Measurements from ENCODE around the gene ANKRD63. TPM values are rescaled to one million over a fixed set of nuclear protein-coding genes. Genes with fewer than 3 reads are reported as not detected.

Gene ANKRD63, protein sequence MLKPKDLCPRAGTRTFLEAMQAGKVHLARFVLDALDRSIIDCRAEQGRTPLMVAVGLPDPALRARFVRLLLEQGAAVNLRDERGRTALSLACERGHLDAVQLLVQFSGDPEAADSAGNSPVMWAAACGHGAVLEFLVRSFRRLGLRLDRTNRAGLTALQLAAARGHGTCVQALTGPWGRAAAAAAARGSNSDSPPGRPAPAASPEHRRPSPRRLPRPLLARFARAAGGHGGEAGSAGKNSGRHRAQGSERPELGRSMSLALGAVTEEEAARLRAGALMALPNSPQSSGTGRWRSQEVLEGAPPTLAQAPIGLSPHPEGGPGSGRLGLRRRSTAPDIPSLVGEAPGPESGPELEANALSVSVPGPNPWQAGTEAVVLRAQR
- total RNA-seq = not detected in 2 replicates

DNA sequence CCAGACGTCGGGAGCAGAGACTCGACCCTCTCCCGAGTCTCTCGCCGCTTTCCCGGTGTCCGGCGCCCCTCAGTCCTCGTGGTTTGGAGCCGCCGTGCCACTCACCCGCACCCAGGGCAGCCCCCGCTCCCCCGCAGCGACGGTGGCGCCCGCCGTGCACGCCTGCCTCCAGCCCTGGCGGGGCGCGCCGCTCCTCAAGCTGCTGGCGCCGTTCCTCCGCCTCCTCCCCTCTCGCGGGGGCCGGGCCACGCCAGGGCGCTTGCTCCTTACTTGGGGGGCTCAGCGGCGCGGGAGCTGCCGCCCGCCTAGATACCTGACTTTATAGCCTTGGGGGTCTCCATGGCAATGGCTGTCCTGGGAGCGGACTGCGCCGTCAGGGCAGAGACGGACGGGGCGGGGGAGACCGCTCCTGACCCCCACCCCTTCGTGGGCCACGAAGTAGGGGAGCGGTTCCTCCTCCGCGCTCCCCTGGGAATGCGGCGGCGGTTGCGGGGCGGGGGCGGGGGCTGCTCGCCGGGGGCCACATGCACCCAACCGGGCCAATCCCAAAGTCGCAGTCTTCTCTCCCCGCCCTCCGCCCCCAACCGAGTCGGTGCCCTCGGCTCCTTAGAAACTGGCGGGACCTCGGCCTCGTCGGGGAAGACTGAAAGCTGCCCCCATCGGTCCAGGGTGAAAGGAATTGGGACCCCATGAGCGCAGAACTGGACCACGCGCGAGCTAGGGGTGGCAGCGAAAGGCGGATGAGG, at the start of gene ANKRD63:
Gene ANKRD63 (minus strand): TSS at position 196 of the 746 bp plus-strand sequence. CDS start 478 bp downstream, outside the sequence.

DNA sequence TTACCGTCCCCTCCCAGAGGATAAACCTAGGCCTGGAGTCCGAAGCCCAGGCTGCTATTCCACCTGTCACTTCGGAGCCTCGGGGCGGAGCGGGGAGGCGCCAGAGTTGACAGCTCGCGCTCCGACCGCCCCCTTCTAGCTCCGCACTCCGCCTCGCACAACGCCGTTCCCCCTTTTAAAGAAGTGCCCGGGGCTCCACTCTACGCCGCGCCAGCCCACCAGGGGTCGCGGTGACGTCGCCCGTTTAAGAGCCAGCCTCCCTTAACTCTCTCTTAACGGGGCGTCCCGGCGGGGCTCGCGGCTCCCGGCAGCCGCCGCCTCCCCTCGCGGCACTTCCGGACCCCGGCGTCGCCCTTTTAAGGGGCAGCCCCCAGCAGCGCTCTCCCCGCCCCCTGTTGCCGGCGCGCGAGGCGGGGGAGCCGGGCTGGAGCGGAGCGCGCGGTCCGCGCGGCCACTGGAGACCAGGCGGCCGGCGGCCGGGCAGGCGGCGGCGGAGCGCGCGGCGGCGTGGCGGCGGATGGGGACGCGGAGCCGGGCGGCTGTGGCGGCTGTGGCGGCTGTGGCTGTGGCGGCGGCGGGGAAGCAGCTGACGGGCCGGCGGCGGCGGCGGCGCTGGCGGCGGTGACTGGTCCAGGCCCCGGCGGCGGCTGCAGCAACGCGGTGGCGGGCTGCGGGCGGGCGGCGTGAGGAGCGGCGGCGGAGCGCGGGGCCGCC, 40.5 kb upstream of the ANKRD63 start, which contains the start of gene INAFM2:
Gene INAFM2 (plus strand): TSS at position 454 of the 714 bp plus-strand sequence. CDS start 364 bp downstream, outside the sequence.

GRCh38 chr15:40307421-40308211, 24.8 kb upstream of the ANKRD63 start, which contains the start of gene PLCB2:
Gene PLCB2 (minus strand): TSS chr15:40307935. CDS start chr15:40307672, 263 bp downstream.

DNA sequence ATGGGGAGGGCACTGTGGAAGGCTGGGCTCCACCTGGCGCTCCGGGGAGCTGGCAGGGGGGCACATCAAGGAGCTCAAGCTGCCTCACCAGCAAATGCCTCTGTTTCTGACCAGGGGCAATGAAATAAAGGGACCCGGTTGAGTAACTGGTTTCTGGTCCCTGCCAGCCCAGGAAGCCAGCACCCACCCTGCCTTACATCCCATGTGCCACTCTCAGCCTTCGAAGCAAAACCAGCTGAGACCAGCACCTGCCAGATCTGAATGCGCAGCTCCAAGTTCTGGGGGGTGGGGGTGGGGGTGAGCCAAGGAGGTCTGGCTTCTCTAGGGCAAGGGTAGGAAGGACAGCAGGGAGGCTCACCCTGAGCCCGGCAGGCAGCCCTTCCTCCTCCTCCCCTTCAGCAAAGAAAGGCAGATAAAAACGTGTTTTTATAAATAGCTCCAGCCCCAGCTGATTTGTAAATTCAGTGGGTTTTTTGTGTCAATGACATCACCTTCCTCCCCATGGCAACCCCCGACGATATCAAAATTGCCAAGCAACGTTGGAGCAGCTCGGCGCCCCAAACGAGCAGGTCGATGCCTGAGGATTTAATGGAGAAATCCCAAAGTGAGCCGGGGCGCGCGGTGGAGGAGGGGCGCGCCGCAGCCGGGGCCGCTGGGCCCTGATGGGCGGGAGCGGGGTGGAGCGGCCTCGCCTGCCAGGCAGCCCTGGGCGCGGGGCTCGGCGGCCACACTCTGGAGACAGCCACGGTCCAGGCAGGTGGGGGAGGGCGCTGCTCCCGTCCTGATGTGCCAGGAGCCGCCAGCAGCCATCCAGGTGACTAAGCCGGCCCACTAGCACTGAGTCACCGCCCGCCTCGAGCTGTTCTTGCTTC, 44.1 kb downstream of the ANKRD63 start, which contains the start of gene PAK6:
Gene PAK6 (plus strand): TSS at position 532 of the 872 bp plus-strand sequence. CDS start 25,723 bp downstream, outside the sequence.

Other genes with a start within 250 kb of the ANKRD63 start
- gene SRP14, start 243.9 kb downstream of the ANKRD63 start, total RNA-seq = 219 and 254 TPM in 2 replicates
- gene BMF, start 174.2 kb downstream of the ANKRD63 start, total RNA-seq = 0.04 and 0.08 TPM in 2 replicates
- gene BUB1B, start 122.0 kb downstream of the ANKRD63 start, total RNA-seq = 9.1 and 30.6 TPM in 2 replicates
- 21.0 and 21.7 TPM in 2 replicates for gene PAK6, start 44.0 kb downstream of the ANKRD63 start, total RNA-seq
- gene PLCB2, start 24.9 kb upstream of the ANKRD63 start, total RNA-seq = 1.3 and 1.6 TPM in 2 replicates
- 14.7 and 15.4 TPM in 2 replicates for gene INAFM2, start 40.6 kb upstream of the ANKRD63 start, total RNA-seq
- 3.9 and 8.0 TPM in 2 replicates for gene CCDC9B, start 57.9 kb upstream of the ANKRD63 start, total RNA-seq
- not detected in 2 replicates for gene PHGR1, start 68.0 kb upstream of the ANKRD63 start, total RNA-seq
- 0.94 and 1.4 TPM in 2 replicates for gene DISP2, start 75.2 kb upstream of the ANKRD63 start, total RNA-seq
- gene KNSTRN, start 99.7 kb upstream of the ANKRD63 start, total RNA-seq = 32.8 and 79.5 TPM in 2 replicates
- 19.7 and 25.9 TPM in 2 replicates for gene IVD, start 122.7 kb upstream of the ANKRD63 start, total RNA-seq
- gene BAHD1, start 157.9 kb upstream of the ANKRD63 start, total RNA-seq = 10.1 and 12.2 TPM in 2 replicates
- gene CHST14, start 187.9 kb upstream of the ANKRD63 start, total RNA-seq = 7.9 and 8.6 TPM in 2 replicates

Data from hair follicular keratinocyte (primary cell).